Activated CD8-positive, alpha-beta T cell treated with anti-CD3 and anti-CD28 coated beads, Interleukin-2, amount 10 ng/mL, durations not matched to agents 7 days and 5 days (primary cell): Measurements from ENCODE around the gene ABHD17C. TPM values are rescaled to one million over a fixed set of nuclear protein-coding genes. Genes with fewer than 3 reads are reported as not detected.

ENCODE experiments used
- ATAC-seq: fragments of 150-1000 bp; cut with Tn5 transposase; one replicate; pipeline ENCODE4 v1.10.0; 2021; ENCODE audit warnings: moderate library complexity
- CTCF ChIA-PET: fragments of 350-600 bp; sonication (Branson Sonifier 250); formaldehyde crosslinking; loops from one replicate; lab custom pipeline; 2021; ENCODE audit warnings: antibody characterized with exemption; lab: Charles Lee
- POLR2A ChIA-PET: fragments of 350-600 bp; sonication (Branson Sonifier 250); formaldehyde crosslinking; loops from one replicate; lab custom pipeline; 2021; ENCODE audit warnings: antibody characterized with exemption; lab: Charles Lee
- DNase-seq: peaks from one replicate; pipeline ENCODE4 v3.0.0-alpha.2; 2020
- H3K27ac Mint-ChIP-seq: one replicate; pipeline ENCODE4 v1.8.0; 2021; ENCODE audit warnings: mild to moderate bottlenecking, mixed read lengths
- H3K27me3 Mint-ChIP-seq: one replicate; pipeline ENCODE4 v1.8.0; 2021; ENCODE audit warnings: low read depth, mixed read lengths
- H3K36me3 Mint-ChIP-seq: one replicate; pipeline ENCODE4 v1.8.0; 2021; ENCODE audit warnings: low read depth, mixed read lengths
- H3K4me1 Mint-ChIP-seq: one replicate; pipeline ENCODE4 v1.8.0; 2021; ENCODE audit warnings: low read depth, mixed read lengths
- H3K4me3 Mint-ChIP-seq: one replicate; pipeline ENCODE4 v1.8.0; 2021; ENCODE audit warnings: mild to moderate bottlenecking, mixed read lengths
- H3K9me3 Mint-ChIP-seq: one replicate; pipeline ENCODE4 v1.8.0; 2022; ENCODE audit warnings: mixed read lengths; ENCODE audit not compliant: insufficient read depth
- total RNA-seq, 2 experiments: library from RNA; stranded (reverse); gene quantifications; one replicate each; pipeline ENCODE4 v1.2.3, GENCODE V29; 2021

Gene ABHD17C
- total RNA-seq, 2 experiments from 2014 or later, result 1.4 to 2.1 TPM

DNA sequence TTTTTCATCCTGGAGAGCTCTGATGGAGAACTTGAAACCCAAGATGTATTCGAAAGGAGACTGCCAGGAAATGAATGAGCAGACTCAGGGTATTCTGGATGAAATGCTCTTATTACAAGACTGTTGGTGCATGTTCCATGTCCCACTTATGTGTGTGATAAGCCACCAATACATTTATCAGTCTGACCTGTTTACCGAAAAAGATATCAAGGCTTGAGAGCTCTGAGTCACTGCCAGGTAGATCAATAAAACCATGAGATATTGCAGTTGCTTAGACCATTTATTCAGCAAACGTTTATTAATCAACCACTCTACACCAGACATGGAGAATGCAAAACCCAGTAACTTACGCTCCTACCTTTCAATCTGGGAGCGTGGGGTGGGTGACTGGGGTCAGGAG, 101.3 kb downstream of the ABHD17C start:
- no peaks in the 10 kb centered on the region for H3K4me1 Mint-ChIP-seq
- H3K27ac Mint-ChIP-seq, result no peak overlapping the region
- ATAC-seq, result no peak
- no peak overlapping the region for H3K4me3 Mint-ChIP-seq
- ChIA-PET POLR2A (no interaction called here), CTCF (interaction anchor here (0.7 to 0.8 kb wide), 2 partner anchors 20 to 251 kb away, joined by 3 read pairs; no protein-coding TSS in a partner anchor)
- DNase-seq, result no peak
- no peaks in the 10 kb centered on the region for H3K9me3 Mint-ChIP-seq
- no peaks in the 10 kb centered on the region for H3K36me3 Mint-ChIP-seq
- H3K27me3 Mint-ChIP-seq, result peaks cover 22% of the 10 kb centered on the region

DNA sequence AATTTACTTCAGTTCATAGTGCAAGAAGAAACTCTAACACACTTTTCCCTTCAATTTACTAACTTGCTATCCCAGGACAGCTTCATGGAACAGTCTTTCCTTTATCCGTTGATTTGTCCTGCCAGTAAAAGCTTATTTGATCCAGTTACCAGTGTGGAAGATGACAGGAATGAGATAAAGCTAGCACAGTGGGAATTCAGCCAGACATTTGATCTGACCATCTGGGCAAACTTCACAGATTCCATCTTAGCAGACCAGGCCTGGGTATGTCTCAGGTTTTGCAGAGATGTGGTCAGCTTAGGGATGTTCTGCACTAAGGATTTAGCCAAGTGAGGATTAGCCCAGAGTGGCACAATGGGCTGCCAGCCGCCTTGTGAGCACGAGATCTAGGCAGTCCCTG, 103.8 kb downstream of the ABHD17C start:
- no peak overlapping the region for H3K27ac Mint-ChIP-seq
- CTCF ChIA-PET, result interaction anchor here (1.9 kb wide), 1 partner anchor 22 kb away, joined by 7 read pairs; no protein-coding TSS in a partner anchor
- POLR2A ChIA-PET, result no interaction called here
- no peak overlapping the region for H3K4me3 Mint-ChIP-seq
- no peaks in the 10 kb centered on the region for H3K9me3 Mint-ChIP-seq
- no peak for ATAC-seq
- no peak for DNase-seq
- no peaks in the 10 kb centered on the region for H3K36me3 Mint-ChIP-seq
- peaks cover 3% of the 10 kb centered on the region for H3K4me1 Mint-ChIP-seq
- peaks cover 15% of the 10 kb centered on the region for H3K27me3 Mint-ChIP-seq

DNA sequence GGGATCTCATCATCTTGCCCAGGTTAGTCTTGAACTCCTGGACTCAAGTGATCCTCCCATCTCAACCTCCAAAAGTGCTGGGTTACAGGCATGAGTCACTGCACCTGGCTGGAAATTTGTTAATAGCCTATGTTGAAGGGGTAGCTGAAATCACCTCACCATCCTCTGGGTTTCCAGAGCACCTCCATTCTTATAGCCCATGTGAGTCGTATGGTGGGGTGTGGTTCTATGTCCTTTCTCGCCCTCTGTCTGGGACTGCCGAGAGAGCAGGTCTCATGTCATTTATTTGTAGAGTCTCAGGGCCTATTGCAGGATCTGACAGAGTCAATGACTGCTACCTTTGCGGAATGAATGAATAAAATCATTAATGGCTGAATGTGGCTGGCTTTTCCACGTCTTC, 105.0 kb downstream of the ABHD17C start:
- no peak for ATAC-seq
- no peaks in the 10 kb centered on the region for H3K36me3 Mint-ChIP-seq
- H3K27me3 Mint-ChIP-seq, result peaks cover 12% of the 10 kb centered on the region
- H3K9me3 Mint-ChIP-seq, result no peaks in the 10 kb centered on the region
- no peak for DNase-seq
- no peak overlapping the region for H3K27ac Mint-ChIP-seq
- peaks cover 15% of the 10 kb centered on the region for H3K4me1 Mint-ChIP-seq
- POLR2A ChIA-PET, result no interaction called here
- CTCF ChIA-PET, result no interaction called here
- no peak overlapping the region for H3K4me3 Mint-ChIP-seq

DNA sequence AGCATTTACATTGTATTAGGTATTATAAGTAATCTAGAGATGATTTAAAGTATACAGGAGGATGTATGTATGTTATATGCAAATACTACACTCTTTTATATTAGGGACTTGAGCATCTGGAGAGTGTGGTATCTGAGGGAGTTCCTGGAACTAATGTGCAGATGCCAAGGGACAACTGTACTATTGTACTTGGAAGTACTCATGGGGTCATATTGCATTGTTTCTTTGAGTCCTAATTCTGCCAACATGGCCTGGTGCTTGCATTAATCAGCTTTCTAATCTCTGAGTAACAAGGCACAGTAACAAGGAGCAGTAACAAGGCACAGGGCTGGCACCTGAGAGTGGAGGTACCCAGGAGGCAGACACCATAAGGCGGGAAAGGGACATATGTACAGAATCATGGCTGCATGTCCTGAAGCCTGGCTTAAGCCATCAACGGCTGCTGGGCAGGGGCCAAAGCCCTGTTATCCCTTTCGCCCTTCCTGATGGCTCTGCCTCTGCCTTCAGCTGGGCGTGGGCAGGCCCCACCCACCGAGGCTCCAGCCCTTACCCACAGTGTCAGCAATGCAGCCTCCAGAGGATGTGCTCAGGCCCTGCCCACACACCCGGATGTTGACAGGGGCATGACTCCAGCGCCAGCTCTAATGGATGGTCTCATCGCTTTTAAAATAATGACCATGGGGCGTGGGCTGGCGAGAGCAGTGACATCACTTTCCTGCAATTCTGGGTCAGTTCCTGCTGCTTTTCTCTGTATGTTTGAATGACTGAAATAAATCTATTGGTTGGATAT, 107.0 kb downstream of the ABHD17C start:
- no peaks in the 10 kb centered on the region for H3K36me3 Mint-ChIP-seq
- ATAC-seq, result no peak
- no peaks in the 10 kb centered on the region for H3K9me3 Mint-ChIP-seq
- no peak for DNase-seq
- H3K27ac Mint-ChIP-seq, result no peak overlapping the region
- H3K4me1 Mint-ChIP-seq, result peaks cover 18% of the 10 kb centered on the region
- POLR2A ChIA-PET, result no interaction called here
- CTCF ChIA-PET, result interaction anchor here (1.0 kb wide), 2 partner anchors 10 to 17 kb away, joined by 3 read pairs; no protein-coding TSS in a partner anchor
- no peak overlapping the region for H3K4me3 Mint-ChIP-seq
- H3K27me3 Mint-ChIP-seq, result peaks cover 9% of the 10 kb centered on the region

DNA sequence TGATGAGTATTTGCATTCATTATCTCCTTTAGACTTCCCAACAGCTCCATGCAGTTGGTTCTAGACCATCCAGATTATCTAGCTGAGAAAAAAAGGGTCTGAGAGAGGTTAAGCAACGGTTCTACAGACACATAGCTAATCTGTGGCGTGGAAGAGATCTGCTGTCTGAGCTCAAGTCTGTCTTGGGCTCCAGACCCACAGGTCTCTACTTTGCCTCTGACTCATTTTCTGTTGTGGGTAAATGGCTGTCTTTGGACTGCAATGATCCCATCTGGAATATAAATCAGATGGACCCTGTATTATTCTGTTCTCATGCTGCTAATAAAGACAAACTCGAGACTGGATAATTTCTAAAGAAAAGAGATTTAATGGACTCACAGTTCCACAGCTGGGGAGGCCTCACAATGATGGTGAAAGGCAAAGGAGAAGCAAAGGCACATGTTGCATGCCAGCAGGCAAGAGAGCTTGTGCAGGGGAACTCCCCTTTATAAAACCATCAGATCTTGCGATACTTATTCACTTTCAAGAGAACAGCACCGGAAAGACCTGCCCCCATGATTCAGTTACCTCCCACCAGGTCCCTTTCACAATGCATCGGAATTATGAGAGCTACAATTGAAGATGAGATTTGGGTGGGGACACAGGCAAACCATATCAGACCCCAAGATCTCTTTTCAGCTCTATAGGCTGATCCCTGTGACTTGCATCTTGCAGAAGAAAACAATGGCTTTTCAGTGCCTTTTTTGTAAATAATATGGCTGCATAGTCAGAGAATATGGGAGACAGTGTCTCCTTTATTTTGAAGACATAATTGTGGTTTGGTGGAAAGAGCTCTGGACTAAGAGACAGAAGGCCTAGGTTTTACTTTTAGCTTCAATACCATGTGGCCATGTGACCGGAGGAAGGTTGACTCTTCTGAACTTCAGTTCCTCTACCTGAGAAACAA, 108.7 kb downstream of the ABHD17C start:
- no peak for ATAC-seq
- ChIA-PET CTCF (interaction anchor here (0.6 to 1.6 kb wide), 6 partner anchors 8 to 462 kb away, joined by 3 to 6 read pairs (median 4); partner anchors contain the start of gene CEMIP), POLR2A (no interaction called here)
- H3K27ac Mint-ChIP-seq, result no peak overlapping the region
- H3K4me1 Mint-ChIP-seq, result peaks cover 18% of the 10 kb centered on the region
- peaks cover 7% of the 10 kb centered on the region for H3K27me3 Mint-ChIP-seq
- H3K36me3 Mint-ChIP-seq, result no peaks in the 10 kb centered on the region
- no peaks in the 10 kb centered on the region for H3K9me3 Mint-ChIP-seq
- DNase-seq, result no peak
- H3K4me3 Mint-ChIP-seq, result no peak overlapping the region

DNA sequence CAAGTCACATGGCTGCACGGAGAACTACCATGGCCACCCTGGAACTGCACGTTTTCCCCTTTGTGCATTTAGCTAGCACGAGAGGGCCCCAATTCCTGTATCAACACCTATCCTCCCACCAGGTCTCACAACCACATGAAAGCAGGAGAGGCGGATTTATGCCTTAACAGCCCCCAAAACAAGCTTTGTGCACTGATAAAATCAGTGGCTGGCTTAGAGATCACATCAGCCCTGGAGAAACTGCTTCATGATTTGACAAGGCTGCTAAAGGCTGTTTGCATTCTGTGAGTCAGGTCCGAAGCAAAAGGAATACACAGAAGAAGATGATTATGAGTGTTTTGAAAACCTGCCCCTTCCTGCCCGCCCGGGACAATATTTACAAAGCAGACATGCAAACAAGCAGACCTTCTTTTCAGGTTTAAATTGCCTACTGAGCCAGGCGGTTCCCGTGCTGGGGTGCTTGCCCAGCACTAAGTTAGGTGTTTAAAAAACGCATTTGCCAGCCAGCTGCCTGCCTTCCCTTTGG, 109.9 kb downstream of the ABHD17C start:
- H3K4me1 Mint-ChIP-seq, result peaks cover 18% of the 10 kb centered on the region

More for the DNA sequence above, 109.9 kb downstream of the ABHD17C start:
- DNase-seq (no peak), ATAC-seq (no peak)
- Mint-ChIP-seq H3K27me3 (peaks cover 6% of the 10 kb centered on the region), H3K9me3 (no peaks in the 10 kb centered on the region), H3K4me3 (no peak overlapping the region), H3K27ac (no peak overlapping the region), H3K36me3 (no peaks in the 10 kb centered on the region)
- CTCF ChIA-PET, result interaction anchor here (1.1 to 1.6 kb wide), 3 partner anchors 29 to 461 kb away, joined by 3 to 6 read pairs (median 3); no protein-coding TSS in a partner anchor
- POLR2A ChIA-PET, result no interaction called here

Other genes starting within 250 kb of the ABHD17C start
- not detected for gene CEMIP, start 84.1 kb downstream of the ABHD17C start, total RNA-seq